ENCODE measurements around the gene NUMBL. TPM values are rescaled to one million over a fixed set of nuclear protein-coding genes. Genes with fewer than 3 reads are reported as not detected.
A peak's percentile ranks its signal among the peaks of the same experiment; 100 is the strongest.

Gene NUMBL
- total and polyA plus RNA-seq, 9 of the 15 experiments (the other 6 are each of a cell fraction or from before 2014, with no cell fraction given), result 0.39 to 38.6 (median 6.6) TPM

DNA sequence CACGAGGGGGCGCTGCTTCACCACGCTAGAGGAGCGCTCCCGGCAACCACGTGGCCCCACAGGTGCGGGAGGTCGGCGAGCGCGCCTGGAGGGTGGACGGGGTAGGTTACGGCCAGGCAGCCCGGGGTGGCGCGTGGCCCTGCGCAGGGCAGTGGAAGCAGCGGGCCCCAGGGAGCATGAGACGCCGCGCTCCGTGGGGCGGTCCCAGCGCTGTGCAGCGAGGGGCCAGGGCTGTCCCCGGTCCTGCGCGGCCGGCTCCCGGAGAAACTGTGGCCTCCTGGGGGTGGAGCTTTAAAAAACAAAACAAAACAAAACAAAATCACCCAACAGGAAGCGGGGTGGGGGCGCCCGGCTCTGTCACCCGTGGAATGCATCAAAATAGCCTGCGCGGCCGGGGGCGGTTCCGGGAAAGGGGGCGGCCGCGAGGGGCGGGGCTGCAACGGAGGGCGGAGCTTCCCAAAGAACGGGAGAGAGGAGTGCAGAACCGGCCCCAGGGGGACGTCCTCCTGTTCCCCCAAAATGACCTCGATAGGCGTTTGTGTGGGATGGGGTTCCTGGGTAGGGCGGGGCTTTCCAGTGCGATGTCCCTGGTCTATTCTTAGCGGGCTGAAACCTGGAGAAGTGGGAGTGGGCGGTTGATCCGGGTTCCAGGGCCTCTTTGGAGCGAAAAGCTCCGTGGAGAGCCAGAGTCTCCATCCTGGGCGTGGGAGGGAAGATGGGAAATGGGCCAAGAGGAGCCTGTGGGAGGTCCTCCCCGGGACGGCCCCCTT lies 27.3 kb downstream of the NUMBL start (continued):
- TF ChIP-seq, protein P1, sequence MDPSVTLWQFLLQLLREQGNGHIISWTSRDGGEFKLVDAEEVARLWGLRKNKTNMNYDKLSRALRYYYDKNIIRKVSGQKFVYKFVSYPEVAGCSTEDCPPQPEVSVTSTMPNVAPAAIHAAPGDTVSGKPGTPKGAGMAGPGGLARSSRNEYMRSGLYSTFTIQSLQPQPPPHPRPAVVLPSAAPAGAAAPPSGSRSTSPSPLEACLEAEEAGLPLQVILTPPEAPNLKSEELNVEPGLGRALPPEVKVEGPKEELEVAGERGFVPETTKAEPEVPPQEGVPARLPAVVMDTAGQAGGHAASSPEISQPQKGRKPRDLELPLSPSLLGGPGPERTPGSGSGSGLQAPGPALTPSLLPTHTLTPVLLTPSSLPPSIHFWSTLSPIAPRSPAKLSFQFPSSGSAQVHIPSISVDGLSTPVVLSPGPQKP (CRISPR knock-in tag; IDR thresholded peaks at IDR 0.05), result no peak
- no peak for TF ChIP-seq ZNF134 (CRISPR knock-in tag; conservative IDR thresholded peaks at IDR 0.05)
- TF ChIP-seq ZNF3 (CRISPR knock-in tag; IDR thresholded peaks at IDR 0.05), result no peak
- TF ChIP-seq ZNF224 (CRISPR knock-in tag; IDR thresholded peaks at IDR 0.05), result no peak
- TF ChIP-seq ZNF785 (CRISPR knock-in tag; IDR thresholded peaks at IDR 0.05), result no peak
- peak in 1 of 2 experiments; percentile 48; a peak in 1 of 4 replicates for TF ChIP-seq RCOR1 (IDR thresholded peaks at IDR 0.05; ENCODE audit: borderline replicate concordance in 1 of 2, low read depth in 2 of 2, low read length in 2 of 2)
- no peak for TF ChIP-seq KDM1A (IDR thresholded peaks at IDR 0.05)
- TF ChIP-seq ZNF695 (CRISPR knock-in tag; IDR thresholded peaks at IDR 0.05), result no peak
- TF ChIP-seq PURB (CRISPR knock-in tag; IDR thresholded peaks at IDR 0.05; ENCODE audit: low read depth), result no peak
- no peak for TF ChIP-seq NFRKB (IDR thresholded peaks at IDR 0.05; ENCODE audit: low read depth)
- TF ChIP-seq SOX6 (IDR thresholded peaks at IDR 0.05), result peak; percentile 68
- TF ChIP-seq HMG20B (CRISPR knock-in tag; IDR thresholded peaks at IDR 0.05), result no peak
- TF ChIP-seq, protein P2, sequence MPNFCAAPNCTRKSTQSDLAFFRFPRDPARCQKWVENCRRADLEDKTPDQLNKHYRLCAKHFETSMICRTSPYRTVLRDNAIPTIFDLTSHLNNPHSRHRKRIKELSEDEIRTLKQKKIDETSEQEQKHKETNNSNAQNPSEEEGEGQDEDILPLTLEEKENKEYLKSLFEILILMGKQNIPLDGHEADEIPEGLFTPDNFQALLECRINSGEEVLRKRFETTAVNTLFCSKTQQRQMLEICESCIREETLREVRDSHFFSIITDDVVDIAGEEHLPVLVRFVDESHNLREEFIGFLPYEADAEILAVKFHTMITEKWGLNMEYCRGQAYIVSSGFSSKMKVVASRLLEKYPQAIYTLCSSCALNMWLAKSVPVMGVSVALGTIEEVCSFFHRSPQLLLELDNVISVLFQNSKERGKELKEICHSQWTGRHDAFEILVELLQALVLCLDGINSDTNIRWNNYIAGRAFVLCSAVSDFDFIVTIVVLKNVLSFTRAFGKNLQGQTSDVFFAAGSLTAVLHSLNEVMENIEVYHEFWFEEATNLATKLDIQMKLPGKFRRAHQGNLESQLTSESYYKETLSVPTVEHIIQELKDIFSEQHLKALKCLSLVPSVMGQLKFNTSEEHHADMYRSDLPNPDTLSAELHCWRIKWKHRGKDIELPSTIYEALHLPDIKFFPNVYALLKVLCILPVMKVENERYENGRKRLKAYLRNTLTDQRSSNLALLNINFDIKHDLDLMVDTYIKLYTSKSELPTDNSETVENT (CRISPR knock-in tag; IDR thresholded peaks at IDR 0.05), result peak; percentile 80; the same call in 1 of the 2 replicates
- TF ChIP-seq SP1 (CRISPR knock-in tag; IDR thresholded peaks at IDR 0.05), result peak; percentile 90
- peak; percentile 31 for TF ChIP-seq FUS (optimal IDR thresholded peaks at IDR 0.05; ENCODE audit: low read depth, low read length)
- TF ChIP-seq SREBF1 (IDR thresholded peaks at IDR 0.05; ENCODE audit: borderline replicate concordance, low read depth, low read length), result no peak
- TF ChIP-seq, protein P3, sequence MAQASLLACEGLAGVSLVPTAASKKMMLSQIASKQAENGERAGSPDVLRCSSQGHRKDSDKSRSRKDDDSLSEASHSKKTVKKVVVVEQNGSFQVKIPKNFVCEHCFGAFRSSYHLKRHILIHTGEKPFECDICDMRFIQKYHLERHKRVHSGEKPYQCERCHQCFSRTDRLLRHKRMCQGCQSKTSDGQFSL (CRISPR knock-in tag; IDR thresholded peaks at IDR 0.05), result peak; percentile 85
- TF ChIP-seq, protein P3 (tag; IDR thresholded peaks at IDR 0.05), result no peak
- TF ChIP-seq FOXP1 (CRISPR knock-in tag; IDR thresholded peaks at IDR 0.05), result peak; percentile 90
- TF ChIP-seq, protein P4, sequence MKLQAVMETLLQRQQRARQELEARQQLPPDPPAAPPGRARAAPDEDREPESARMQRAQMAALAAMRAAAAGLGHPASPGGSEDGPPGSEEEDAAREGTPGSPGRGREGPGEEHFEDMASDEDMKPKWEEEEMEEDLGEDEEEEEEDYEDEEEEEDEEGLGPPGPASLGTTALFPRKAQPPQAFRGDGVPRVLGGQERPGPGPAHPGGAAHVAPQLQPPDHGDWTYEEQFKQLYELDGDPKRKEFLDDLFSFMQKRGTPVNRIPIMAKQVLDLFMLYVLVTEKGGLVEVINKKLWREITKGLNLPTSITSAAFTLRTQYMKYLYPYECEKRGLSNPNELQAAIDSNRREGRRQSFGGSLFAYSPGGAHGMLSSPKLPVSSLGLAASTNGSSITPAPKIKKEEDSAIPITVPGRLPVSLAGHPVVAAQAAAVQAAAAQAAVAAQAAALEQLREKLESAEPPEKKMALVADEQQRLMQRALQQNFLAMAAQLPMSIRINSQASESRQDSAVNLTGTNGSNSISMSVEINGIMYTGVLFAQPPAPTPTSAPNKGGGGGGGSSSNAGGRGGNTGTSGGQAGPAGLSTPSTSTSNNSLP (IDR thresholded peaks at IDR 0.05; ENCODE audit: borderline replicate concordance, low read depth, low read length), result no peak
- TF ChIP-seq ARID2 (IDR thresholded peaks at IDR 0.05), result no peak
- no peak for TF ChIP-seq THRAP3 (IDR thresholded peaks at IDR 0.05; ENCODE audit: borderline replicate concordance)
- TF ChIP-seq, protein P5, sequence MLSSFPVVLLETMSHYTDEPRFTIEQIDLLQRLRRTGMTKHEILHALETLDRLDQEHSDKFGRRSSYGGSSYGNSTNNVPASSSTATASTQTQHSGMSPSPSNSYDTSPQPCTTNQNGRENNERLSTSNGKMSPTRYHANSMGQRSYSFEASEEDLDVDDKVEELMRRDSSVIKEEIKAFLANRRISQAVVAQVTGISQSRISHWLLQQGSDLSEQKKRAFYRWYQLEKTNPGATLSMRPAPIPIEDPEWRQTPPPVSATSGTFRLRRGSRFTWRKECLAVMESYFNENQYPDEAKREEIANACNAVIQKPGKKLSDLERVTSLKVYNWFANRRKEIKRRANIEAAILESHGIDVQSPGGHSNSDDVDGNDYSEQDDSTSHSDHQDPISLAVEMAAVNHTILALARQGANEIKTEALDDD (IDR thresholded peaks at IDR 0.05), result no peak

All from K562 (cell line).